Measurements from ENCODE around the gene MATN3.

GRCh38 chr2:19989667-19990415 is 22.6 kb downstream of the MATN3 start, which contains the start of gene WDR35:
- no peak for TF ChIP-seq CTCF (conservative IDR thresholded peaks at IDR 0.05)
- no peak for TF ChIP-seq EZH2 (IDR thresholded peaks at IDR 0.05; ENCODE audit: low read depth)
